ENCODE data around the gene WDR41.
"Not testable (repeated sequence)": the region's sequence is repeated elsewhere in the genome, so short reads cannot be mapped to it uniquely, and the experiment has no call there.

DNA sequence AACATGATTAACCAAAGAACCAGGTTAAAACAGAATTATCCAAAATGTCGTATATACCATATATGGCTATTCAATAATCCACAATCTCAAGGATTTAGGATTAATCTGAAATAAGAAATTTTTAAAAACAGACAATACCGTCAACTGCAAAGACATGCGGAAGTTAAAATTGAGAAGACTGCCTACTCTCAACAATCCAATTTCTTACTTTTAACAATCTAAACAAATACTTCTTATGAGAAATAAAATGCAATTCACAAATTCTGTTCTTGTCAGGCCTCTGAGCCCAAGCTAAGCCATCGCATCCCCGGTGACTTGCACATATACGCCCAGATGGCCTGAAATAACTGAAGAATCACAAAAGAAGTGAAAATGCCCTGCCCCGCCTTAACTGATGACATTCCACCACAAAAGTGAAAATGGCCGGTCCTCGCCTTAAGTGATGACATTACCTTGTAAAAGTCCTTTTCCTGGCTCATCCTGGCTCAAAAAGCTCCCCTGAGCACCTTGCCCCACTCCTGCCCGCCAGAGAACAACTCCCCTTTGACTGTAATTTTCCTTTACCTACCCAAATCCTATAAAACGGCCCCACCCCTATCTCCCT lies 1.3 kb downstream of the WDR41 start:
- TF ChIP-seq, protein P1, sequence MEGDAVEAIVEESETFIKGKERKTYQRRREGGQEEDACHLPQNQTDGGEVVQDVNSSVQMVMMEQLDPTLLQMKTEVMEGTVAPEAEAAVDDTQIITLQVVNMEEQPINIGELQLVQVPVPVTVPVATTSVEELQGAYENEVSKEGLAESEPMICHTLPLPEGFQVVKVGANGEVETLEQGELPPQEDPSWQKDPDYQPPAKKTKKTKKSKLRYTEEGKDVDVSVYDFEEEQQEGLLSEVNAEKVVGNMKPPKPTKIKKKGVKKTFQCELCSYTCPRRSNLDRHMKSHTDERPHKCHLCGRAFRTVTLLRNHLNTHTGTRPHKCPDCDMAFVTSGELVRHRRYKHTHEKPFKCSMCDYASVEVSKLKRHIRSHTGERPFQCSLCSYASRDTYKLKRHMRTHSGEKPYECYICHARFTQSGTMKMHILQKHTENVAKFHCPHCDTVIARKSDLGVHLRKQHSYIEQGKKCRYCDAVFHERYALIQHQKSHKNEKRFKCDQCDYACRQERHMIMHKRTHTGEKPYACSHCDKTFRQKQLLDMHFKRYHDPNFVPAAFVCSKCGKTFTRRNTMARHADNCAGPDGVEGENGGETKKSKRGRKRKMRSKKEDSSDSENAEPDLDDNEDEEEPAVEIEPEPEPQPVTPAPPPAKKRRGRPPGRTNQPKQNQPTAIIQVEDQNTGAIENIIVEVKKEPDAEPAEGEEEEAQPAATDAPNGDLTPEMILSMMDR (IDR thresholded peaks at IDR 0.05) = not testable (repeated sequence)
- not testable (repeated sequence) for TF ChIP-seq POLR2A (IDR thresholded peaks at IDR 0.05)
